Embryonic facial prominence (tissue), 1 donor: ENCODE results near the gene ATP9B.
"Not testable (repeated sequence)": the region's sequence is repeated elsewhere in the genome, so short reads cannot be mapped to it uniquely, and the experiment has no call there.

Source experiments
- DNase-seq: peaks from one replicate; pipeline ENCODE4 v3.0.0-alpha.2; 2016; ENCODE audit errors: extremely low spot score

ATP9B gene

DNA sequence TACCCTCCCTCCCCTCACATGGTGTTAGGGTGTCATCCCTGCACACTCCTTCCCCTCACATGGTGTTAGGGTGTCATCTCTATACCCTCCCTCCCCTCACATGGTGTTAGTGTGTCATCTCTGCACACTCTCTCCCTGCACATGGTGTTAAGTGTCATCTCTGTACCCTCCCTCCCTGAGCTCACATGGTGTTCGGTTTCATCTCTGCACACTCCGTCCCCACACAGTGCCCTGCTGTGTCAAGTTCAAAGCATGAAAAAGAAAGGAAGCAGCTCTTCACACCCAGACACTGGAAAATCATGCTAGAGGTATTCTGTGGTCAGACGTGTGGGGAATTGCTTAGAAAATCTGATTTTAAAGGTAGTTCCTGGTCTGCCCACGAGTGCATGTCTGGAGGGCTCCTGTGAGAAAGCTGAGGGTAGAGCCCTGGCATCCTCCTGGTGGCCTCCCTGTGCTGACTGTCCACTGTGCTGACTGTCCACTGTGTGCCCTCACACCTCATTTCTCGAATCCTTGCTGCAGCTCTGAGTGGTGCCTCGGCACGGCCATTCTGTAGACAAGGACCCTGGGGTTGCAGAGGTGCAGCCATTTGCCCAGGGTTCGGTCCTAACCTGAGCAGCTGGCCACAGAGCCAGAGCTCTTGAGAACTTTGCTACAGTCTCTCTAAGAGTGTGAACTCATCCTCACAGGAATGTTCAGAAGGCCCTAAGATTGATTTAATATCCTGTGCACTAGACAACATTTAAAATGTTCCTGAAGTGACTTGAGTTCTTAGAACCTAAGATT is 257.4 kb downstream of the ATP9B start:
- no peak for DNase-seq

DNA sequence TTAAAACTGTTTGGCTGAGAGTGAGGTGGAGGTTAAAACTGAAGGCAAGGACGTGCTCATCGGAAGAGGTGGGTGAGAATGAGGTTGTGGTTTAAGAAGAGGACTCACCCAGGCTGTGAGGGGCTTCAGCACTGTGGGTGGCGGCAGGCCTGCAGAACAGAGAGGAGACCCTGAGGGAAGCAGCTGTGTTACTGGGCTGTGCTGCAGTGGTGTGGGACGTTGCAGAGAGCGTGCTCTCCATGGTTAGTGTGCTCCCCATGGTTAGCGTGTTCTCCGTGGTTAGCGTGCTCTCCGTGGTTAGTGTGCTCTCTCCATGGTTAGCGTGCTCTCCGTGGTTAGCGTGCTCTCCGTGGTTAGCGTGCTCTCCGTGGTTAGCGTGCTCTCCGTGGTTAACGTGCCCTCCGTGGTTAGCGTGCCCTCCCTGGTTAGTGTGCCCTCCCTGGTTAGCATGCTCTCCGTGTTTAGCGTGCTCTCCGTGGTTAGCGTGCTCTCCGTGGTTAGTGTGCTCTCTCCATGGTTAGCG is 258.1 kb downstream of the ATP9B start:
- no peak for DNase-seq

DNA sequence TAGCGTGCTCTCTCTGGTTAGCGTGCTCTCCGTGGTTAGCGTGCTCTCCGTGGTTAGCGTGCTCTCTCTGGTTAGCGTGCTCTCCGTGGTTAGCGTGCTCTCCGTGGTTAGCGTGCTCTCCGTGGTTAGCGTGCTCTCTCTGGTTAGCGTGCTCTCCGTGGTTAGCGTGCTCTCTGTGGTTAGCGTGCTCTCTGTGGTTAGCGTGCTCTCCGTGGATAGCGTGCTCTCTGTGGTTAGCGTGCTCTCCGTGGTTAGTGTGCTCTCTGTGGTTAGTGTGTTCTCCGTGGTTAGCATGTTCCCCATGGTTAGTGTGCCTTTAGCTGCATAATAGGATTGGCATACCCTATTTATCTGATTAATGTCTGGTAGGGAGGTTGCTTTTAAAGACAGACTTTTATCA is 258.7 kb downstream of the ATP9B start:
- DNase-seq, result not testable (repeated sequence)

DNA sequence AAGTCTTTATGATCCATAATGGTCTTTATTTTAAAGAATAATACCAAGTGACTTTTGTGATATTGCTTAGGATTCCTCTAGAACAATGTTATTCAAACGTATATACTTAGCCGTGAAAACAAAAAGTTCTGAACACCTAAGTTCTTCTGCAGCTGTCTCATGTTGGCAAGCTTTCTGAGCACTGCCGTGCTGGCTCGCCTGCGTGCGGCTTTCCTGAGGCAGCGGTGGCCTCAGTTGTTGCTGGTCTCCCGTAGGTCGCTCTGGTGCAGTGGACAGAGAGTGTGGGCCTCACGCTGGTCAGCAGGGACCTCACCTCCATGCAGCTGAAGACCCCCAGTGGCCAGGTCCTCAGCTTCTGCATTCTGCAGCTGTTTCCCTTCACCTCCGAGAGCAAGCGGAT is 259.7 kb downstream of the ATP9B start:
- no peak for DNase-seq

DNA sequence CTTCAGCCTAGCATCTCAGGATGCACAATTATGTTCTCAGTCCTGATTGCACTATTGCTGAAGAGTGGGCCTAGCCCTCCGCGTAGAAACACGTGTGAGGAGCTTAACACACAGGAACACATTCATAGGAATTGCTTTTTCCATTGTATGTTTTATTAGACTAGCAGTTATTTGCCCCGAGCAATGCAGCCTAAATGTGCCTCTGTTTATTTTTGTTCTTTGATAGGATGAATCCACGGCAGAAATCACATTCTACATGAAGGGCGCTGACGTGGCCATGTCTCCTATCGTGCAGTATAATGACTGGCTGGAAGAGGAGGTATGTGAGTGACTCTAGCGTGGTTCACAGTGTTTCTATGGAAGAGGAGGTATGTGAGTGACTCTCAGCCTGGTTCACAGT is 260.6 kb downstream of the ATP9B start:
- no peak for DNase-seq

DNA sequence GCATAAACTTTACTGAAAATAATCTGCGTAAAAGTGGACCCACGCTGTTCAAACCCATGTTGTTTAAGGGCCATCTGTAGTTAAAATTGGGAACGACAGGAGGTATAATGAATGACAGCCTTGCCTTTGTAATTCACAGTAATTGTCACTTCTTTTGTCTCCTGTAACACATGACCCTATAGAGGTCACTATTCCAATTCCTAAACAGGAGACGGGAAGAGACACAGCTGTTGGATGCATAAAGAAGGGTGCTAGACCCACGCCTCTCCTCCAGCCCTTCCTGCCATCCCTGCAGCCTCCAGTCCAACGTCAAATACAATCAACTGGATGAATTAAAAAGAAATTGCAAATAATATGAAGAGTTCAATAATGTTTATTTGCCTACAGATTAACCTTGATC is 263.5 kb downstream of the ATP9B start:
- no peak for DNase-seq

DNA sequence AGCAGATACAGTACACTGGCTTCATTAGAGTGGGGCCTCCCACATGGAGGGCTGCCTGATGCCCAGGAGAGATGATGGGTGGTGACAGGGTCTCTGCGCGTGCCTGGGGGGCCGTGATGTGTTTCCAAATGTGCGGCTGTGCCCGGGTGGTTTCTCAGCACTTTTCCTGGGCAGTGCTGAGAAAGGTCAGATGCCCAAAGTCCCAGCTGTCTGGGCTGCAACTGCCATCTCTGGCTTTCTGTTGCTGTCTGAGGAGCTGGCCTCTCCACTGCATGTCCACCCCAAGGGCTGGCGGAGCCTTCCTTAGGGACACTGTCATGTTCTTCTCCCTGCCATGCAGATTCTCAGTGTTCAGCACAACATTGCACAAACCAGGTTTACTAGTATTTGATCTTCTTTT is 263.9 kb downstream of the ATP9B start:
- no peak for DNase-seq

DNA sequence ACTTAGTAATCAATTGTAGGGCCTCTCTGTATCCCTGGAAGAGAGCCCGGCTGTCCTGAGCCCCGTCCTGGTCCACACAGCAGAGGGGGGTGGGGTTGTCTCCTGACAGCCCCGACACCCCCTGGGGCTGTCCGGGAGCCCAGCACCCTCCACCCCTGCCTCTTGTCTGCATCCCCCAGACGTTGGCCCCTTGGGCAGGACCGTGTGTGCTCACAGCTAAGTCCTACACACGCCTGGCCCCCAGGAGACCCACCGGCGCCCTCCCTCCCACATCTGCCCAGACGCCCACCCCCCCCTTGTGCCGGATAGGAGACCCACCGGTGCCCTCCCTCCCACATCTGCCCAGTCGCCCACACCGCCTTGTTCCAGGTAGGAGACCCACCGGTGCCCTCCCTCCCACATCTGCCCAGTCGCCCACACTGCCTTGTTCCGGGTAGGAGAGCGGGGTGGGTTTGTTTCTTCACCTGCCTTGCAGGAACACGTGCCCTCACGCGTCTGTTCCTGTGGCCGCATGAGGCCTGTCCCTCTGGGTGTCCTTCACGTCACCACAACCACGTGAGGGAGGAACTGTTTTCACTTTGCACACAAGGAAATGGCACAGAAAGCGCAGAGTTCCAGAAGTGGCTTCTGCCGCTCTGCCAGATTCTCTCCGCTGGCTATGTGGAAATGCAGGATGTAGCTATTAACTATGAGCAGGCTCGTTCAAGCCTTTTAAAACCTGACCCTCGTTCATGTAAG is 265.5 kb downstream of the ATP9B start:
- no peak for DNase-seq

DNA sequence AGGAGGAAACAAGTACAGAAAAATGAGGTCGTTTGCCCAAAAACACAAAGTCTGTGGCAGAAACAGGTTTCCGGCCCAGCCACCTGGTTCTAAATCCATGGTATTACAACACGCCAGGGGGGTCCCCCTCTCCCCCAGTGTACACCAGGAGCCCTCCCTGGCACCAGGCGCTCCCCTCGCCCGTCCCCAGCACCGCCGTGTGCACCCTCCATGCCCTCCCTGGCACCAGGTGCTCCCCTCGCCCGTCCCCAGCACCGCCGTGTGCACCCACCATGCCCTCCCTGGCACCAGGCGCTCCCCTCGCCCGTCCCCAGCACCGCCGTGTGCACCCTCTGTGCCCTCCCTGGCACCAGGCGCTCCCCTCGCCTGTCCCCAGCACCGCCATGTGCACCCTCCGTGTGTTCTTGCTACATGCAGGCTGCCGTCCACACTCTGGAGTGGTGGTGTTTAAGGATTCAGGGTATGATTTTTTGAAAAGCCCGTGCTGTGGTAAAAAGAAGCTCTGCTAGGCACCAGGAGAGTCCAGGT is 266.7 kb downstream of the ATP9B start:
- DNase-seq, result no peak

DNA sequence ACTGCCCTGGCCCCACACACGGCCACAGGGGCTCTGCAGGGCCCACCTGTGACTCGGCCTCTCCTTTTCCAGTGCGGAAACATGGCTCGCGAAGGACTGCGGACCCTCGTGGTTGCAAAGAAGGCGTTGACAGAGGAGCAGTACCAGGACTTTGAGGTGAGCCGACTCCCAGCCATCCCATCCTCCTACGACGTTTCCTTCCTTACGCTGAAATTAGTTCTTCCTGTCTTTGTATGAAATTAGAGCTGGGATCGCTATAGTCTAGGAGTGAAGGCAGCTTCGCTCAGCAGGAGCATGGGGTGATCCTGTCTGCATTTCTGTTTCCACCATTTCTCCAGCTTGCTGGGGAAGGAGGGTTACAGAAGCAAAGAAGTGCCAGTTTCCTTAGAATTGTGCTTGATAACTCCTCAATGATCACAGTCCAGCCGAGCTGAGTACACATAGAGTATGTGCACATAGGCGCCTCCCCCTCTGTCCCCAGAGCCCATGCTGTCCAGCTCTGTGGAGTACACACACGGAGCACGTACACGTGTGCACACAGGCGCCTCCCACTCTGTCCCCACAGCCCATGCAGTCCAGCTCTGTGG is 267.5 kb downstream of the ATP9B start:
- no peak for DNase-seq

DNA sequence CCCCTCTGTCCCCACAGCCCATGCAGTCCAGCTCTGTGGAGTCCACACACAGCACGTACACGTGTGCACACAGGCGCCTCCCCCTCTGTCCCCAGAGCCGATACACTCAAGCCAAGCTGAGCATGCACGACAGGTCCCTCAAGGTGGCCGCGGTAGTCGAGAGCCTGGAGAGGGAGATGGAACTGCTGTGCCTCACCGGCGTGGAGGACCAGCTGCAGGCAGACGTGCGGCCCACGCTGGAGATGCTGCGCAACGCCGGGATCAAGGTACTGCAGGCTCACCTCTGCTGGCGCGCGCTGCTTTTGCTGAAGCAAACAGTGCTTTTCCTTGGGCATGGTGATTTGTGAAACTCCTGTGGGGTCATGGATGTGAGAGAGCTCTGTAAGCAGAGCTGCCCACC is 268.0 kb downstream of the ATP9B start:
- no peak for DNase-seq

DNA sequence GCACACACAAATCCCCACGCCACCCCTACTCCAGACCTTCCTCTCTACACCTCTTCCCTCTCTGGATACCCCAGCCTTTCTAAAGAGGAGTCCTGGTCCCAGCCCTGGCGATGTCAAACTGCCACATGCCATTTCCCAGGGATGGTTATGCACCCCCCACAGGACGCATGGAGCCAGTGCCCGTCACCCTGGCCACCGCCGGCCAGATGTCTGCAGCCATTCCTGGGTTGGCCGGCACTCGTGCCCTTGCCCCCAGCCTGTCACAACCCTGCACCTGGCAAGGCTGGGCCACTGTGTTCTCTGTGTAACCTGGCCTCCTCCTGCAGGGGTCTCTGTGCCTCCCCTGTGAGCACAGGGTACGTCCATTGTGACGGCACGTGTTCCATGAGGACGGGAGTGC is 268.4 kb downstream of the ATP9B start:
- DNase-seq, result no peak

DNA sequence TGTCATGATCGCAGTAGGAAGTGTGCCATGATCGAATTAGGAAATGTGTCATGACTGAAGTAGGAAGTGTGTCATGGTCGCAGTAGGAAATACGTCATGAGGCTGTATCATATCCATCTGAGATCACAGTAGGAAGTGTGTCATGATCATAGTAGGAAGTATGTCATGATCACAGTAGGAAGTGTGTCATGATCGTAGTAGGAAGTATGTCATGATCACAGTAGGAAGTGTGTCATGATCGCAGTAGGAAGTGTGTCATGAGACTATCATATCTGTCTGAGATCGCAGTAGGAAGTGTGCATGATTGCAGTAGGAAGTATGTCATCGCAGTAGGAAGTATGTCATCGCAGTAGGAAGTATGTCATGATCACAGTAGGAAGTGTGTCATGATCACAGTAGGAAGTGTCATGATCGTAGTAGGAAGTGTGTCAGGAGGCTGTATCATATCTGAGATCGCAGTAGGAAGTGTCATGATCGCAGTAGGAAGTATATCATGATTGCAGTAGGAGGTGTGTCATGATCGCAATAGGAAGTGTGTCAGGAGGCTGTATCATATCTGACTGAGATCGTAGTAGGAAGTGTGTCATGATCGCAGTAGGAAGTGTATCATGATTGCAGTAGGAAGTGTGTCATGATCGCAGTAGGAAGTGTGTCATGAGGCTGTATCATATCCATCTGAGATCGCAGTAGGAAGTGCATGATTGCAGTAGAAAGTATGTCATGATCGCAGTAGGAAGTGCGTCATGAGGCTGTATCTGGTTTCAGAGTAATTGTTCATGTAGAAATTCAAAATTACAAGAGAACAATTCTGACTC is 270.1 kb downstream of the ATP9B start:
- no peak for DNase-seq

DNA sequence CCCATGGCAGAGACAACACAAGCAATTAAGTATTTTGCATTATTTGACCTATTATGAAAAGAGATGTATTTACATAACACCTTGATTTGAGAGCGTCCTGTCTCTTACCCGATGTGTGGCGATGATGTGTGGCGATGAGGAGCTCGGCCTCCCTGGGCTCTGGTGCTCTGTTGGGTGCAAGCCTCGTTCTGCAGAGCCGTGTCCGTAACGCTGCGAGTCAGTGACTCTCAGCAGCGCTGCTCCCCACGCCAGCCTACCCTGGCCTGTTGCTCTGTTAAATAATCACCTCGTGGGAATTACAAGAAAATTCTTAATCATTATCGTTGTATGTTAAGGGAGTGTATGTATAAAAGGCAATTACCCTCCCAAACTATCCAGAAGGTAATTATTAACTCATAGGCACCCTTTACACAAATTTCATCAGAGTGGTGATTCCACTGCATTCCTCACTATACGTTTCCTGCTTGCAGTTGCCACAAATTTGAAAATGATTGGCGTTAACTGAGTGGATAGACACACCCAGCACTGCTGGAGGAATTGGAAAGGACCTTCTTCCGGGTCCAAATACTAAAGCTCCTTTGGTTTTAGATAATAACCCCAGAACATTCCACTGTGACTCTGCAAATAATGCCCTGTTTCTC is 274.5 kb downstream of the ATP9B start:
- DNase-seq, result no peak

DNA sequence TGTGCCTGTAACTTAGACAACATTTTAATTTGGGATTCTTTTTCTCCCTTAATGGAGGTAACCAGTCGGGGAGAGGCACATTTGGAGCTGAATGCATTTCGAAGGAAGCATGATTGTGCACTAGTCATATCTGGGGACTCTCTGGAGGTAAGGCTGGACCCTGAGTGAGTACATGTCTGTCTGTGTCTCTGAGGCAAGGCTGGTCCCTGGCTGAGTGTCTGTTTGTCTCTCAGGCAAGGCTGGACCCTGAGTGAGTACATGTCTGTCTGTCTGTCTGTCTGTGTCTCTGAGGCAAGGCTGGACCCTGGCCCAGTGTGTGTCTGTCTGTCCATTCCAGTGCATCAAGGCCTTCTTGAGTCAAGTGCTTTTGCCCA is 275.0 kb downstream of the ATP9B start:
- DNase-seq, result no peak

DNA sequence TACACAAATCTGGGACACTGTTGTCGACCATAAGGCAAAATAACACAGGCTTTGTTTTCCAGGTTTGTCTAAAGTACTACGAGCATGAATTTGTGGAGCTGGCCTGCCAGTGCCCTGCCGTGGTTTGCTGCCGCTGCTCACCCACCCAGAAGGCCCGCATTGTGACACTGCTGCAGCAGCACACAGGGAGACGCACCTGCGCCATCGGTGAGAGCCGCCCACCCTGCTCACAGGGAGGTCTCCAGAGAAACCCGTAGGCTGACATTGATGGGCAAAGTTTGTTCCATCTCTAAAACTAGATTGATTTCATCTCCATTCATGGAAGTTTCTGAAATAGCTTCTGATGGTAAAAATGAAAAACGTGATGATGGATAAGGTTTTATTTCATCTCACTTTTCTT is 276.2 kb downstream of the ATP9B start:
- no peak for DNase-seq

DNA sequence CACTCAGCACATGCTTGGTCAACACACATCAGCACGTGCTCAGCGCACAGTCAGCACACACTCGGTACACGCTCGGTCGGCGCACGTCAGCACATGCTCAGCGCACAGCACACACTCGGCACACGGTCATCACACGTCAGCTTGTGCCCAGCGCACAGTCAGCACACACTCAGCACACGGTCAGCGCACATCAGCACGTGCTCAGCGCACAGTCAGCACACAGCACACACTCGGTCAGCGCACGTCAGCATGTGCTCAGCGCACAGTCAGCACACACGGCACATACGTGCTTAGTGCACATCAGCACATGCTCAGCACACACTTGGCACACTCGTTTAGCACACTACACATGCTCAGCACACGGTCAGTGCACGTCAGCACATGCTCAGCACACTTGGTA is 276.8 kb downstream of the ATP9B start:
- DNase-seq, result no peak

DNA sequence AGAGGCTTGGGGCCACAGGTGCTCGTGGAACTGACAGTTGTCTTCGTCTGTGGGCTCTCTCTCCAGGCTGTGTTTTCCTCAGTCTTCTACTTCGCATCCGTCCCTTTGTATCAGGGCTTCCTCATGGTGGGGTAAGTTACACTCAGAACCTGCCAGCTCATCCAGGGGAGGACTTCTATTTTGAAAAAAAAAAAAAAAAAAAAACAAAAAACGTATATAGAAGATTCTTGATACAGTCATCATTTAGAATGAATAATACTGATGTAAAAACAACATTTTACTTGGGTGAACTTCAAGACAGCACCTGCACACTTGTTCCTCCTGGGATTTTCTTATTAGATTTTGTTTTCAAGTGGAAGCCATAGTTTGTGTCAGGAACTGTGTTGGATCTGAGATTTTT is 278.9 kb downstream of the ATP9B start:
- DNase-seq, result no peak

DNA sequence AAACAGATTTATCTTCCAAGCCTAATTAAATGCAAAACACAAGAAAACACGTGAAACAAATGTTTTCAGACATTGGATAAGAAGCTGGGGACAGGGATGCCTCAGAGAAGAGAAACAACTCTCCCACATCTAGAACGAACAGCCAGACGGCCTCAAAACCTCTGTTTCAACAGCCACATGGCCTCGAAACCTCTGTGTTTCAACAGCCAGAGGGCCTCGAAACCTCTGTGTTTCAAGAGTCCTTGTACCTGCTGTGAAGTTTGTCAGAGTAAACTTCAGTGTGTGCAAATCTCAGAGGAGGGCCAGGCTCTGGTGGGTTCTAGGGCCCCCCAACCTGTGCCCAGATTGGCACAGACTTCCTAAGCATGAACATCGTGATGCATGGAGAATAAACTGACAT is 283.2 kb downstream of the ATP9B start:
- DNase-seq, result no peak

DNA sequence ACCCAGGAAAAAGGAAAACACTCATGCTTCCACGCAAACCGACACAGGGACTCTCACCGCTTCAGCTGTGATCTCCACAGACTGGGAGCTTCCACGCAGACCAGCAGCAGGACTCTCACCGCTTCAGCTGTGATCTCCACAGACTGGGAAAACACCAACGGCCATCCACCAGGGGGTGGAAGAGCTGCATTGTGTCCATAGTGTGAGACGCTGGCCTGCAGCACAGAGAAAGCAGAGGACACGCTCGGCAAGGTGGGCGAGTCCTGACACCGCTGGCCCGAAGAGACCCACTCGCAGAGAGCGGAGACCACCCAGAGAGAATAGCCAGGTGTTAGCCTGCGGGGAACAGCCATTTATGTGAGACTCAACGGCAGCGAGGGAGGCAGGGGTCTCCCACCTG is 284.1 kb downstream of the ATP9B start:
- no peak for DNase-seq

DNA sequence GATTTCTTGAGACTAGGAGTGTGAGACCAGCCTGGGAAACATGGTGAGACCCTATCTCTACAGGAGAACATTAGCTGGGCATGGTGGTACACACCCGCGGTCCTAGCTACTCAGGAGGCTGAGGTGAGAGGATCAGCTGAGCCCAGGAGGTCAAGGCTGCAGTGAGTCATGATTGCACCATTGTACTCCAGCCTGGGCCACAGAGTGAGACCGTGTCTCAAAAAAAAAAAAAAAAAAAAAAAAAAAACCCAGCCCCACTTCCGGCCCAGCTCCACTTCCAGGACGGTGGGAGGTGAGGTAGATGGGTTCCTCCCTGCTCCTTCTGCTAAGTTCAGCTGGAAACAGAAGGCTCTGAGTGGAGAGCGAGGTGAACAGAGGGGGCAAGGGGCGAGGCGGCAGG is 285.2 kb downstream of the ATP9B start:
- no peak for DNase-seq
